Ureter (tissue), 1 donor: ENCODE measurements around the gene FHOD3. TPM values are rescaled to one million over a fixed set of nuclear protein-coding genes. Genes with fewer than 3 reads are reported as not detected.

Experiments used
- DNase-seq: peaks from one replicate; pipeline ENCODE4 v3.0.0-alpha.2; 2020; ENCODE audit warnings: low spot score
- total RNA-seq: library from RNA; stranded (reverse); gene quantifications from one replicate; pipeline ENCODE4 v1.2.4, GENCODE V29; 2023
- donor health status: DM: yes; HTN: yes; CAD: no.

FHOD3 gene
- total RNA-seq, 1 donor from 2014 or later = 25.7 TPM

DNA sequence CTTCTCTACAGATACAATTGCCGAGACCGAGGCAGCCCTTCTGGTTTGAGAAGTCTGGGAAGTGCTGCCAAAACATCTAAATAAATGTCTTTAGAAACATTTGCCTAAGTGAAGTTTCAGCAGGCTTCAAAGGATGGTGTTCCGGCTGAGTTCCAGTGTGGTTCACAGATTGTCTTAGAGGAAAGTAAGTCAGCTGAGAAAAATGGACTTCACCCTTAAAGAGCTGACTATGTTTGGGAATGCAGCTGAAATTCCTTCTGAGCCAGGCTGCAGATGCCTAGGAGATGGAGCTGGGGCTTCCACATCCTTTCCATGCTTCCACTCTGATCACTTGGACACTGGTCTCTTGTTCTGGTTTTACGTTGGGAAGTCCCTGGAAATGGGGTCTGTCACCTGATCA lies 83.6 kb downstream of the FHOD3 start:
- no peak for DNase-seq

DNA sequence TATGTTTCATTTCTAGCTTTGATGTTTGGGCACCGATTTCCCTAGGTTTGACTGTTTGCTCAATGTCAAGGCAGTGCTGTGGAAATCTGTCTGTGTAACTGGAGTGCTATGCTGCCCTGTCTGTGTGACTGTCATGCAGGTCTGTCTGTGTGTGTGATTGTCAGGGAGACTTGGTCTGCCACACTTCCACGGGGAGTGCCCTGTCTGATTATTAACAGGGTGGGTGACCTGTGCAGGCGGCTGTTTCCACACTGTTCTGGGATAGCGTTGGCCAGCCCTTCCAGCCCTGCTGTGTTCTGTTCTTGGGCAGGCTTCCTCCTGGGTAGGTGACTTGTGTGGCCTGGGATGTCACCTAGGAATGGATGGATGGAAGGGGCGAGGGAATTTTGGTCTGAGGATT lies 85.3 kb downstream of the FHOD3 start:
- DNase-seq = no peak

DNA sequence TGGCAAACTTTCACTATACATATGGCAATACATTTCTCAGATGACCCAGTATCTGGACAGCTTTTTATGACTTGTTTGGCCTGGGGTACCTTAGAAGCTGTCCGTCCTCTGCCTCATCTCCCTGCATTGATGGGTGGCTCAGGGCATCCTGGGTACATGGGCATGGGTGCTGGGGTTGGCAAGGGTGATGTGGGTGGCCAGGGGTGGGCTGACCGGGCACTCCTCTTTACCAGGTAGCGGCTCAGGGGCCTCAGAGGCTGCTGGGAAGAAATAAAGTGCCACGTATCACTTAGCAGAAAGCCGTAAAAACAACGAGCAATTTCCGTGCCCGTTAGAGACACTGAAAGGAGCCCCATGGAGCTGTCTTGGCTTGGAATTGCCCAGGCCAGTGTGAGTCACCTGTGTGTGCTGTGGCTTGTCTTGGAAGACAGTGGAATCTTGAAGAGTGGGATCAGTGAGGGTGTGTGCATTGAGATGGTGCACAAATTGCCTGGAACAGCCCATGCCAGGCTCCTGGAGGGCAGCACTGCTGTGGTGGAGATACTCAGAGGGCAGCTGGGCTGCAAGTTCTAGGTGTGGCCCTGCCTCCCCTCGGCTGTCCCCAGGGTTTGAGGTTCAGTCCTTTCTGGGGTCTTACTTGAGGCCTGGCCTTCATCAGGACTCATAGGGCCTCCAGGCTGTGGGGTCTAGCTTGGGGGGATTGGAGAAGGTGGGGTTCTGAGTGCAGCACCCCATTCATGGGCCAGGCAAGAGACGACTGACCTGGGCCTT lies 88.8 kb downstream of the FHOD3 start:
- DNase-seq = no peak

DNA sequence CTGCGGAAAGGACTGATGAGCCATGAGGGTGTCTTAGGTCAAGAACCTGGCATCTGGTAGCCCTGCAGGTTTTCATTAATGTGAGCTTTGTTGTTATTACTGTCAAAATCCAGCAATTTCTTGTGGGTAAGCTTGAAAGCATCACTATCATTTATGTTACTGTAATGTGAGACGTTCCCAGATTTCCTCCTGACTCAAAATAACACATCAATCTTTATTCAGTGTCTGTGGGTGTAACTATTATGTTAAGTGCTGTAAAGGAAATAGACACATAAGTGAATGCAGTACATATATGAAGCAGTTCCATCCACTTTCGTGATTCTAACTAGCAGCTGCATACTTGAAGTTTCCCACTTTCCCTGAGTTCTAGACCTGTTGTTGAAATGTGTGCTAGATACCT lies 89.8 kb downstream of the FHOD3 start:
- DNase-seq = no peak

DNA sequence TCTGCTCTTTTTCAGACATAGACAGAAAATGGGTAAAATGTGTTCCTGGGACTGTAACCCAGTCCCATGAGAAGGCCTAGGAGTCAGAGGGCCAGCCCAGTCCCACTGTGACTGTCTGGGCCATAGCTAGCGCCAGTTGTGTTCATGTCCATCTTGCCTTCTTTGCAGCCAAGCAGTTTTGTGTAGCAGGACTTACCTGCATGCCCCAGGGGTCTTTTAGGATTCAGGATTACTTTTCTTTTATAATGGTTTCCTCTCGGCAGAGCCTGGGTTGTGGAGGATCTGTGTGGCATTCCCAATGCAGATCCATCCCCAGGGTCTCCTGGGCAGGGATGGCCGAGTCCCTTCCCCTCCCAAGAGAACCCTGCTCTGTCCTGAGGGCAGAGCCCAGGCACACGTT lies 90.8 kb downstream of the FHOD3 start:
- no peak for DNase-seq

DNA sequence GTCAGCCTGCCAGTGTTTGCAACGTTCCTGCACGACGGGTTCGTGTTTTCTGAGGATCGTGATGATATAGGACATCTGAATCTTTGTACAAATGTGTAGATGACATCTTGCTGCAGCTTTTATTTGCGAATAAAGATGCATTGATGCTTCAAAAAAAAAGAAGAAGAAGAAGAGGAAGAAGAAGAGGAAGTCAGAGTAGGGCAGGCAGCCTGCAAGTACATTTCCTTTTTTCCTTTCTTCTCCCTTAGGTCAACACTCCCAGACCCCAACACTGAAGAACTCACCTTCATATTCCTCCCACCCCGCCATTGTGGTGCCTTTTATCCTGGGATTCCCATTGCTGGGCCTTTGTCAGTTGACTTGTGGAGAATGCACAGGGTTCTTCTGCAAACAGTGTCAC lies 91.5 kb downstream of the FHOD3 start:
- no peak for DNase-seq

DNA sequence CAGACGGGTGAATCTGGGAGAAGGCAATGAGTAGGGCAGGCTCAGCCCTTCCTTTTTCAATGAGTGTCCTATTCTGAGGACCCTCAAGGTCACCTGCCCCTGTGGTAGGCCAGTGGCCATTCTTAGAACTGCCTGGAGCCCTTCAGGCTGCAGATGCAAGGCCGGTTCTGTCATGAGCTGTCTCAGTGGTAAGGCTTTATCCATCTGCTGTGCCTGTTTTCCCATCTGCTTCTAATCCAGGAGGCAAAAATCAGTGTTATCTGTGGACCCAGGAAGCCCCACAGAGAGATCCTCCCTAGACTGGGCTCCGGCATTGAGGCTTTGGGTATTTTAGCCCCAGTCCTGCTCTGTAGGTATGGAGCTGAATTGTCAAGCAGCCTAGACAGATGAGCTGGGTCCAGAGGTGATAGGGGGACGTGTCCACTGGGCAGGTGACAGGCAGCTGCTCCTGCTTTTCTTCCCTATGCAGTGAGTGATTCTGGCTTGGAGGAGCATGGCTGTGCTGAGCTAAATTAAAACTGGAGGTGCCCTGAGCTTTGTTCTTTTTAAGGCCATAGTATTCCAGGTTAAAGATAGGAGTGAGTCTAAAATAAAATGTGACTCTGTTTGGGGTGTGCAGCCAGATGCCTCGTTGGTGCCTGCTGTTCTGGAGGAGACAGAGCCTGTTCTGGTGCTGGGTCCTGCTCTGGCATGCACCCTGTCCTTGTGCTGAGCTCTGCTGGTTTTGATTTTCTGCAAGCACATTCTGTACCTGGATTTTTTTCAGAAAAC lies 92.5 kb downstream of the FHOD3 start:
- no peak for DNase-seq

DNA sequence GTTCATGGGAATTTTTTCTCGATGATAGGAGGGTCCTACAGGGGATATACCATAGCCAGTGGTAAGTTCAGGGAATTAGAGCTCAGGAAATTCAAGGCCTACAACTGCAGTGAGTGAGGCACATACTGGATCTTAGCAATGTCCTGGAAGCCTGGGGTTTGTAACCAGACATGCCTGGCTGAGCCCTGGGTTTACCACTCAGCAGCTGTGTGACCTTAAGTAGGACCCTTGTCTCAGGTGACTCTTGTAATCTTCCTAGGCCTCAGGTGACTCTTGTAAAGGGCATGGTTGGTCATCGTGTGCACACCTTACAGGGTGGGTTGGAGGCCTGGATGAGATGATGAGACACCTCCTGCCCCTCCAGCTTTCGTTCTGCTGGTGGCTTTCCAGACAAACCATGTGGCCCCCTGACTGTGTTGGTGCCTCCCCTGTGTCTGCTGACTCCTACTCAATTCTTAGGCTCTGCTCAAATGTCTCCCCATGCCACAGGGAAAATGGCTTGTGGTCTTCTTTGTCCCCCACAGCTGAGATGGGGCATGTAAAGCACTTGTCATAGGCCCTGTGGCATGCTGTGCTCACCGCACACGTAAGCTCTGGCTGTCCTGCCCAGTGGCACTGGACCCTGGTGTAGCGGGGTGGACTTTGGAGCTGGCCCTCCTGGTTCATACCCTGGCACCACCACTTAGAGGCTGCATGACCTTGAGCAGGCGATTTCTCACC lies 94.1 kb downstream of the FHOD3 start:
- DNase-seq = no peak

DNA sequence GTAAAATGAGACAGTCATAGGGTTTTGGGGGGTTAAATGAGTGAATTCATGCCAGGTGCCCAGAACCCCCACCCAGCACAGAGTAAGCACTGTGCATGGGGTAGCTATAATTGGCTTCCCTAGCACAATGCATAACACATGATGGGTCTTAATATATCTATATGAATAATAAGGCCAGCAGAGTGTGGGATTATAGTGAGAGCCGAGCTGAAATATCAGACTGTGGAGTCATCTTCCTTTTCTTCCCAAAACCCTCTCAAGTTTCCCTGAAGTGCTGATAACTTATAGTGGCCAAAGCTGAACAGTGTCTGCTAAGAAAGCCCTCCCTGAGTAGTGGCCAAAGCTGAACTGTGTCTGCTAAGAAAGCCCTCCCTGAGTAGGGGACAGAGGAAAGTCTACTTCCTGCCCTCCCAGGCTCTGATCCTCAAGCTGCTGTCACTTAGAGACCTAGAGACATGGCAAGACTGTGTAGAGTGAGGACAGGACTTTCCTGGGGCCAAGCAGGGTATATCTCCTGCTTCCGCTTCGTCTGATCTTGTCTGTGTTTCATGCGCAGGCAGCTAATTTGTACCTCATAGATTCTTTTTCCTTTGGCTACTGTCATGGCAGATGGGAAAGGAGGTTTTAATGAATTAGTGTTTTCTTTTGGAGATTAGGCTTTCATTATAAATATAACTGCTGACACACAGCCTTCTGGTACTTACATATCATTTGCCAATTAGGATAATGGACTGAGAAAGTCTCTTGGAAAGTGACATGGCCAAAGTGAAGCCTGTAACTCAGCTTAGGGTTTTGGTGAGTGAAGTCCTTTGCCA lies 94.9 kb downstream of the FHOD3 start:
- DNase-seq = no peak

DNA sequence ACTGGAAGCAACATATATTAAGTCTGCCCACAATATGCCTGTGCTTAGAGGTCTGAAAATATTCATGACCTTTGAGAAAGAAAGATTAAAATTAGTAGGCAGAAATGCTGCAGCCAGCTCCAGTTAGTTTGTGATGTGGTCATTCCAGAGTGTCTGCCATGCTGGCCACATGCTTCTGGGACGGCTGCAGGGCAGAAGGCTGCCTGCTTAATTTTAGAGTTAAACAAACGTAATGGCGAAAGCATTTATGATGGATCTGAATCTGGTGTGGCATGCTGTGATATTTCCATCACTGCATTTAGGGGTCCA lies 95.4 kb downstream of the FHOD3 start:
- DNase-seq = no peak

DNA sequence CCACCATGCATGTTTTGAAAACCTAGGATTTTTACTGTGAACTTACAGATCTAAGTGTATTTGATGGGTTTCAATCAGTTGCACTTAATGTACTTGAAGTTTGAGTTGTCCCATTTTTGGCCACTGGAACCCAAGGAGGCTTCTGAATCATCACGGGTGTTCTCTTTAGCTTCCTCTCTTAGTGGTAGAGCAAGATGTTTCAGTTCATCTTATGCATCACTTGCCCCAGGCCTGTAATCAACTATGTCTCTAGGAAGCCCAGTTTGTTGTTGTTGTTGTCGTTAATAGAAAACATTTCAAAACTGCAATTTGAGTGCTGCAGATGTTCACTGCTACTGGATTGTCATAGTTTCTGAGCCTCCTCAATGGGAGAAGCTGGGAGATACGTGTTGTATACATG lies 97.0 kb downstream of the FHOD3 start:
- no peak for DNase-seq

DNA sequence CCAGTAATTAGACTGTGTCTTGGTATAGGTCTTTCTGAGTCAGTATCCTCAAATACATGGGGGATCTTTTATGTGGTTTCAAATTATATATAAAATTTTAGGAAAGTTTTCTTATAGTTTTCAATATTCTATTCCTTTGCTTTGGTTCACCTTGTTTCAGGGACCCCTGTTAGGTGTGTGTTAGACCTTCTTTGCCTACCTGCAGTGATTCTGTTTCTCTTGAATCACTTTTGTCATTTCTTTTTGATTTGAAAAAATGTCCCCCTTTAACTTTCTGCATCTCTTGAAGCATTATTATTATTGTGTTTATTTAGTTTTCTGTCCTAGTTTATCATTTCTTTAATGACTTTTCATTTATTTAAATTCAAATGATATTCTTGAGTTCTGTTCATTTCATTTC lies 98.7 kb downstream of the FHOD3 start:
- no peak for DNase-seq

DNA sequence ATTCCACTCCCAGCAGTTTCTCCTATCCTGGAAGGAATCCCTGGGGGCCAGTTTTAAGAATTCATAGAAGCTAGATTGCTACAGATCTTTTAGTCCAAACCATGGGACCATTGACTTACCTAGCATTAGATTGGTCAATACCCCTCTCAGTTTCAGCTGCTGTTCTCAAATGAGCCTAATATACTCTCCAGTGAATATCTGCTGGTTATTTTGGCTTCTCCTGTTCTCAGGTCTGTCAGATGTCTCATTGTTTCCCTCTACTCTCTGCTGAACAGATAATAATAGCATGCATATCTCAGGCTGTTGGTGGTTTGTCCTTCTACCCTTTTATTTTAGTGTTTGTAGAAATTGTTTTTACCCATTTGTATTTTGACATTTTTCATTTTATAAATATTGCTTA lies 99.5 kb downstream of the FHOD3 start:
- no peak for DNase-seq

DNA sequence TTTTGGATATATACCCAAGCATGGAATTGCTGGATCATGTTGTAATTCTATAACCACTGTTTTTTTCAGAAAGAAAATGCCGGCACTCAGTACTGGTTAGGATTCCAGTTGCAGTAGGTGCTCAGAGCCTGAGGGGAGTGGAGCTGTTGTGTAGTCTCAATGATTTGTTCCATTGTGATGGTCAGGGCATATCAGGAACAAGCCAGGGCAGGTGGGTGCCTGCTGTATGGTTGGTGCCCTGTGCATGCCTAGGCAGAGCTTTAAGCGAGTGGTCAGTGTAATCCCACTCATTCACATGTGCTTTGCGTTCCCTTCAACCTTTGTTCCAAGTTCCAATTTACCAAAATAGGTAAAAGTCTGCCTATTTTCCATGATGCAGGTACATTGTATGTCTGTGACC lies 100.9 kb downstream of the FHOD3 start:
- DNase-seq = no peak

DNA sequence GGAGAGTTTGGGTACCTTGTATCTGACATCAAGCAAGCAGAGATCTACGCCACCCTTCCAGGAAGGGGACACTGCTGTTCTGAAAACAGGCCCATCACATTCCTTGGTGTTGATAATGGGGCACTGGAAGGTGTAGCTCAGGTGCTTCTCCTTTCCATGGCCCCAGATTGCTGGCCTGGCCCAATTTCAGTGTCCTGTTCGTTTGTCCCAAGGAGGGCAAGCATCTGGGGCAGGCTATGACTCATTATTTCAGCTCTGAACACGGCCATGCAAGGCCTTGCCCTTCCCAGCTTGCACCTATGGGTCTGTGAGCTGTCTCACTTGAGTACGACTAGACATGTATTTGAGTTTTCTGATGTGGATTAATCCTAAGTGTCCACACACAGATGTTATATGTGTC lies 101.5 kb downstream of the FHOD3 start:
- DNase-seq = no peak

DNA sequence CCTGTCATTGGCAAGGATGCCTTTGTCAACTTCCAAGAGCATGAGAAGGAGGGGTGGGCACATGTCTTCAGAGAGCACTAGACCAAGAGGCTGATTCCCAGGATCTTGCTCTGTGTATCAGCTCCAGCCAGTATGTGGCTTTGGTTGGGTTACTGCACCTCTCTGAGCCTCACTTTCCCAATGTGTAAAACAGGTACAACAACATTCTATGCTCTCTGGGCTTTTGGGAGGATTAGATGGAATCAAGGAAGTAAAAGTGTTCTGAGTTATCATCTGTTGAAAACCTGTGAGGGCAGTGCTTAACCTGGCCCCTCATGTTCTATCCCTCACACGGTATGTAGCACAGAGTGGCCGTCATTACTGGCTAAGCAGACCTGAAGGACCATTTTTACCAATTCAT lies 103.9 kb downstream of the FHOD3 start:
- DNase-seq = no peak

DNA sequence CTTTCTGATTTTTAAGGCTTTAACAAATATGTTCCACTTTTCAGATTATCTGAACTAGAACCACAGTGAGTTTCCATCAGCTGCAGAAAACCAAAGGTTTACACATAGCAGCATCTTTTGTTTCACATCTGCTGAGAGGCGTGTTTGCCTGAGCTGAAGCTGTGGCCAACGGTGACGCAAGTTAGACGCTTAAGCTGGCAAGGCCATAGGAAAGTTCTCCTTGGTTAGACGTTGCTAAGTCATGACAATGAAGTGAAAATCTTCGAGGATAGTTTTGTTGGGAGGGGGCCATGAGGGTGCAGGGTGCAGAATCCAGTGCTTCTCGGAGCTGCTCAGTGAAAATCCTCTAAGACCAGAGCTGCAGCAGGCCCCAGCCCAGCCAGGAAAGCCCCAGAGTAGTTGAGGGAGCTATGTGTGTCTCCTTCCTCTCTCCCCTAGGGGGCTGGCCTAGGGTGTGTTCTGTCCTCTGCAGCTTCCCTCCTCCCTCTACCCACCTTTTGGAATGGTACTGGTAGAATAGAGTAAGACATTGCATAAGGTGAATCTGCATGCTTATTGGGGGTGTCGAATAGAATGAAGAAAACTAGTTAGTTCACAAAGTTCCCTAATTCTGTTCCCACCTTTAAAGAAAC lies 105.4 kb downstream of the FHOD3 start:
- DNase-seq = peak; percentile 68

DNA sequence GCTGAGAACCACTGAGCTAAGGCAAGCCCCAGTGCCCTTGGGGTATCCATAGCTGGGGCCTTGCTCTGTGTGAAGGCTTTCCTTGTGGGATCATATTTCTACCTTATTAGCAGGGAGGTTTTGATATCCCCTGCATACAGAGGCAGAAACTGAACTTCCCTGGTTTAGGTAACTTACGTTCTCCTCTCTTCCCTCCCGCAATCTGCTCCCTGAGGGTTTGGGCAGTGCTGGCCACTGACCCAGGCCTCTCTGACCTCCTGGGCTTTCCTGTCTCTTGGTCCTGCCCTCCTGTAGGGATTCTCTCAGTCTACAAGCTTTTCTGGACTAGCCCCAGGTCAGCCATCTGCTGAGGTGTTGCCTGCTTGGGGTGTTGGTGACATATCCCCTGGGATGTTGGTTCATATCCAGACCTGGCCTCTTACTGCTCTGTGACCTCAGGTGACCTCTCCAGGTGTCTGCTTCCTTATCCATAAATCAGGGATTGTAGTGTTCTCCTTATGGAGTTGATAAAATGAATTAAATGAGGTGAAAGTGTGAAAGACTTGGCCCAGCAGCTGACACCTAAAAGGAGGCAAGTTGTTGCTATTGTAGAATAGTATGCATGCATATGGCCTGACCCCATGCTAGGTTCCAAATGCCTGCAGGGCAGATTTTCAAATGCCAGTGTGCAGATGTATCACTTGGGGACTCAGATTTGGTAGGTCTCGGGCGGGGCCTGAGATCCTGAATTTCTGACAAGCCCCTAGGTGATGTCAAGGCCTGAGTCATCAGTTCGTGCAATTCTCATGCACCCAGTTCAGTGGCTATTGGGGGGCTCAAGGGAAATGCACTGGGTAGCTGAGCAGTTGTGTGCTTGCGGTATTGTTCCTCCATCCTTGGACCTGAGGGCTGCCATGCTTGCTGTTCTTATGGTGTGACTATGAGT lies 106.6 kb downstream of the FHOD3 start:
- no peak for DNase-seq

DNA sequence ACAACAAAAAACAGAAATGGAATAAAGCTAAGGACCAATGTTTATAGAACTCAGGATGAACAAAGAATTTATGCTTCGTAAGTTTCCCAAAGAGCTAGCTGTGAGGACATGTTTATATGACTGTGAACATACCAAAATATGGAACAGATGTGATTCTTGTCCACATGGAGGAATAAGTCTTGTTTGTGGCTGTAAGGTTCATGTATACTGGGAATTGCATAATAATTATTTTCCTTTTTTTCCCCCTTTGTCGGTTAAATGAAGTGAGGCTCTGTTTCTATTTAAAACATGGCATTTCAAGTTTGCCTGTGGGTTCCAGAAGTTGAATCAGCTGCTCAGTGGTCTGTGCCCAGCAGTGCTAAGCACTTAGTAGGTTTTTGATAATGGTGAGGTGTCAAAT lies 108.1 kb downstream of the FHOD3 start:
- DNase-seq = no peak

DNA sequence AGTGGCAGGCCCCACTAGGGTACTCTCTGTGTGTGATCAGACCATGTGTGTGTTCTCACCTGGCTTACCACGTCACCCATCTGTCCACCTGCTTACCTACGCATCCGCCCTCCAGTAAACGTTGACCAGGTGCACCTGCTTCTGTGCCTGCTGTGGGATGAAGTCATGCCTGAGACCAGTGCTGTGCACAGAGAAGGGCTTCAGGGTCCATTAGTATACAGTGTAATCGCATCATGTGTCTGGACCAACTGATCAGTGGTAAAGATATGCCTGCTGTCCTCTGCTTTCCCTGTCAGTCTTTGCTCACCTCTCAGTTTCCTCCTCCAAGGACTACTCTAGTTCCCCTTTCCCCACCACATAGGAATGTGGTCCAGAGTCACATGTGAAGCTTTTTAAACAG lies 109.3 kb downstream of the FHOD3 start:
- DNase-seq = no peak

DNA sequence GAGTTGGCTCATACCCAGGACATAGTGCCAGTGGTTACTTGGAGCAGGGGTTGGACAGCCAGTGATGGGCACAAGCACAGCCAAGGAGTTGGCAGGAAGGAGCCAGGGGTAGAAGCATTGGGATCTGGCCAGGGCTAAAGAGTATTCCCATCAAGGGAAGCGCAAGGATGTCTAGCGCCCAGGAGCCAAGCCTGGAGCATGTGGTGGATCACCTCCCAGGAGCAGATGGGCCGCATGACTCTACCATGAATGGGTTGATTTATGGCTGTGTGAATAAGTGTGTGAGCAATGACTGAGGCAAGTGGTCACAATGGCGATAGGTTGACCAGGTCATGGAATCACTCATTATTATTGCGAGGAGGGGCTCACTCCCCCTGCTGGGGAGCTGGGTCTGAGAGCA lies 111.1 kb downstream of the FHOD3 start:
- DNase-seq = no peak
